Activated naive CD8-positive, alpha-beta T cell (primary cell): ENCODE results near the gene GSKIP.
A peak's percentile ranks its signal among the peaks of the same experiment; 100 is the strongest.

Experiments
- H3K27ac Mint-ChIP-seq: one replicate; pipeline ENCODE4 v1.8.0; 2021; ENCODE audit warnings: mixed read lengths
- H3K27me3 Mint-ChIP-seq: one replicate; pipeline ENCODE4 v1.8.0; 2021; ENCODE audit warnings: mixed read lengths
- H3K36me3 Mint-ChIP-seq: one replicate; pipeline ENCODE4 v1.8.0; 2021; ENCODE audit warnings: mixed read lengths
- H3K4me1 Mint-ChIP-seq: one replicate; pipeline ENCODE4 v1.8.0; 2021; ENCODE audit warnings: low read depth, mixed read lengths
- H3K4me3 Mint-ChIP-seq: one replicate; pipeline ENCODE4 v1.8.0; 2021; ENCODE audit warnings: mild to moderate bottlenecking, mixed read lengths
- H3K9me3 Mint-ChIP-seq: one replicate; pipeline ENCODE4 v1.8.0; 2021; ENCODE audit warnings: low read depth, mixed read lengths

GSKIP gene

GRCh38 chr14:96421236-96421635 is 57.9 kb downstream of the GSKIP start:
- Mint-ChIP-seq H3K4me1 (peaks cover 4% of the 10 kb centered on the region), H3K36me3 (no peaks in the 10 kb centered on the region), H3K9me3 (no peaks in the 10 kb centered on the region), H3K27me3 (peaks cover 1% of the 10 kb centered on the region), H3K4me3 (no peak overlapping the region), H3K27ac (no peak overlapping the region)

- Mint-ChIP-seq H3K27ac (no peak overlapping the region), H3K36me3 (no peaks in the 10 kb centered on the region), H3K4me1 (peaks cover 4% of the 10 kb centered on the region), H3K4me3 (peak overlapping the region; percentile 78), H3K27me3 (peaks cover 1% of the 10 kb centered on the region), H3K9me3 (no peaks in the 10 kb centered on the region)
Observed at GRCh38 chr14:96422992-96423391, 59.7 kb downstream of the GSKIP start.

- Mint-ChIP-seq H3K4me3 (peak overlapping the region; percentile 78), H3K27me3 (peaks cover 1% of the 10 kb centered on the region), H3K27ac (no peak overlapping the region), H3K9me3 (no peaks in the 10 kb centered on the region), H3K36me3 (no peaks in the 10 kb centered on the region), H3K4me1 (peaks cover 4% of the 10 kb centered on the region)
Observed at GRCh38 chr14:96423446-96424108, 60.3 kb downstream of the GSKIP start.

GRCh38 chr14:96424109-96424989 is 61.0 kb downstream of the GSKIP start:
- Mint-ChIP-seq H3K4me1 (peaks cover 4% of the 10 kb centered on the region), H3K36me3 (no peaks in the 10 kb centered on the region), H3K9me3 (no peaks in the 10 kb centered on the region), H3K27me3 (peaks cover 1% of the 10 kb centered on the region), H3K4me3 (peak overlapping the region; percentile 87), H3K27ac (no peak overlapping the region)

- peaks cover 4% of the 10 kb centered on the region for H3K27me3 Mint-ChIP-seq
- H3K4me3 Mint-ChIP-seq: no peak overlapping the region
- H3K9me3 Mint-ChIP-seq: no peaks in the 10 kb centered on the region
- no peaks in the 10 kb centered on the region for H3K4me1 Mint-ChIP-seq
- no peak overlapping the region for H3K27ac Mint-ChIP-seq
- H3K36me3 Mint-ChIP-seq: no peaks in the 10 kb centered on the region
Observed at GRCh38 chr14:96434040-96434439, 70.7 kb downstream of the GSKIP start.
